ENCODE data around the gene MSX2.

- no peak for TF ChIP-seq CTCF (IDR thresholded peaks at IDR 0.05)
- TF ChIP-seq POLR2A (IDR thresholded peaks at IDR 0.05): no peak
Measured at GRCh38 chr5:174736777-174737176, 12.4 kb downstream of the MSX2 start.
